Stimulated activated CD8-positive, alpha-beta memory T cell treated with anti-CD3 and anti-CD28 coated beads, Interleukin-2, amount 100 ng/mL, for 1 hour (primary cell): ENCODE results near the gene HRH1.
"Not testable (repeated sequence)": the region's sequence is repeated elsewhere in the genome, so short reads cannot be mapped to it uniquely, and the experiment has no call there.

ENCODE experiments used
- DNase-seq, 2 donors: peaks; one replicate each; pipeline ENCODE4 v3.0.0-alpha.2; 2020; ENCODE audit warnings: low read depth in 2 of 2

Gene HRH1

GRCh38 chr3:11239796-11240195, 85.5 kb downstream of the HRH1 start:
- no peak for DNase-seq

- no peak for DNase-seq
Measured at GRCh38 chr3:11240496-11240895, 86.2 kb downstream of the HRH1 start.

GRCh38 chr3:11244121-11244677, 89.9 kb downstream of the HRH1 start:
- DNase-seq, result no peak

GRCh38 chr3:11245276-11245675, 91.0 kb downstream of the HRH1 start:
- DNase-seq, result no peak

GRCh38 chr3:11245827-11246662, 91.8 kb downstream of the HRH1 start:
- no peak for DNase-seq

GRCh38 chr3:11246663-11246970, 92.3 kb downstream of the HRH1 start:
- no peak for DNase-seq

- DNase-seq, result no peak
Measured at GRCh38 chr3:11247362-11247761, 93.1 kb downstream of the HRH1 start.

GRCh38 chr3:11248596-11248995, 94.3 kb downstream of the HRH1 start:
- DNase-seq, result no peak

- no peak for DNase-seq
Measured at GRCh38 chr3:11250902-11251806, 96.9 kb downstream of the HRH1 start.

- no peak for DNase-seq
Measured at GRCh38 chr3:11251807-11252176, 97.5 kb downstream of the HRH1 start.

- DNase-seq, result no peak
Measured at GRCh38 chr3:11254876-11255275, 100.6 kb downstream of the HRH1 start.

GRCh38 chr3:11255537-11255936, 101.2 kb downstream of the HRH1 start:
- DNase-seq, result not testable (repeated sequence)

GRCh38 chr3:11258958-11259357, 104.7 kb downstream of the HRH1 start:
- no peak for DNase-seq

- DNase-seq, result no peak
Measured at GRCh38 chr3:11260460-11260859, 106.2 kb downstream of the HRH1 start.

- no peak for DNase-seq
Measured at GRCh38 chr3:11269007-11269406, 114.7 kb downstream of the HRH1 start.

GRCh38 chr3:11271986-11272904, 118.0 kb downstream of the HRH1 start, which contains the start of gene ATG7:
Gene ATG7, plus strand, starts transcription at chr3:11272397. Its CDS starts 26,299 bp downstream, at chr3:11298696.
- DNase-seq, result peak; percentile 93

- DNase-seq, result no peak
Measured at GRCh38 chr3:11272906-11273574, 118.7 kb downstream of the HRH1 start.

GRCh38 chr3:11273891-11274291, 119.6 kb downstream of the HRH1 start:
- no peak for DNase-seq

GRCh38 chr3:11274566-11275142, 120.4 kb downstream of the HRH1 start:
- no peak for DNase-seq

GRCh38 chr3:11275926-11276325, 121.6 kb downstream of the HRH1 start:
- DNase-seq, result no peak

GRCh38 chr3:11276901-11277300, 122.6 kb downstream of the HRH1 start:
- no peak for DNase-seq
